CD4-positive, alpha-beta T cell treated with Interferon gamma for 1 hour (primary cell): ENCODE measurements around the gene NF1.
"Not testable (repeated sequence)": the region's sequence is repeated elsewhere in the genome, so short reads cannot be mapped to it uniquely, and the experiment has no call there.

Source experiments
- DNase-seq: peaks from one replicate; pipeline ENCODE4 v3.0.0-alpha.2; 2020

Gene NF1

GRCh38 chr17:31136319-31136718, 41.5 kb downstream of the NF1 start:
- no peak for DNase-seq

- DNase-seq: no peak
Measured at GRCh38 chr17:31140111-31140510, 45.3 kb downstream of the NF1 start.

GRCh38 chr17:31144428-31144827, 49.7 kb downstream of the NF1 start:
- DNase-seq: no peak

- no peak for DNase-seq
Measured at GRCh38 chr17:31144836-31145235, 50.1 kb downstream of the NF1 start.

DNA sequence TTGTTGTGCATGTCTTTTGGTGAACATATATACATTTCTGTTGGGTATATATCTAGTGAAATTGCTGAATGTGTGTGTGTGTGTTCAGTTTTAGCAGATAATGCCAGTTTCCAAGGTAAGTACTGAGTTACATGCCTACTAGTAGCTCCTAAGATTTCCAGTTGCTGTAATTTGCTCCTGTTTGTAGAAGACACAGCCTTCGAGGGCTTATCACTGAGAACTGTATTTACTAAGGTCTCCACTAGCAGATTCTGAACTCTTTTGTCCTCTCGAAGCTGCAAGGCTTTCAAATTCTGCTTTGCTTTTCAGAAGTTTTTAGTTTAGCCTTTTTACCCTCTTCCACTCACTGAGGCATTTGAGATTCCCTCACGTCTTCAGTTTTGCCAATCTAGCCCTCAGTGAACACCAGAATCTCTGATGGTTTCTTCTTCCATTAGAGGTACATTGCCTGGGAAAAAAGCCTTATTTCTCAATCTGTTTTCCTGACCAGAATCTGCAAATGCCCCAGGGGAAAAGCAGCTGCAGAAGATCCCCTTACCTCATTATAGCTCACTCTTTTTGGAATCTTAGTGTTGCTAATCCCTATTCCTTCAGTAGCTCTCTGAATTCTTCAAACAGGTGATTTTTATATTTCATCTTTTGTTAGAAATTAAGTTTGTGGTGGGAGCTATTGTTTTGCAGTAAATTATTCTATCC, 52.9 kb downstream of the NF1 start:
- DNase-seq: no peak

DNA sequence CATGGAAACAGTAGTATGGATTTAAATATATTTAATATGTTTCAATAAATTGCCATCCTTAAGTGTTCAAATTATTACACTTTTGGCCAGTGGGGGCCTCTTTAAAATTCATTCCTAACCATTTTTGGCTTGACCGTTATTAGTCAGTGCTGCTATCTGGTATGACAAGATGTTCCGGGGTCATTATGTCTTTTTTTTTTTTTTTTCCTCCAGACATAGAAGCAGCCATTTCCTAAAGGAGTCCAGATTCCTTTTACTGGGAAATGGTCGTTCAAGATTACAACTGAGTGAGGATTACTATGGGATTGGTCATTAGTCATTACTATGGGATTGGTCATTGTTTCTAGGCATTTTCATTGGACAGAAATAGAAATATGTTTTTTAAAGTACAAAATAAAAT, 53.4 kb downstream of the NF1 start:
- no peak for DNase-seq

DNA sequence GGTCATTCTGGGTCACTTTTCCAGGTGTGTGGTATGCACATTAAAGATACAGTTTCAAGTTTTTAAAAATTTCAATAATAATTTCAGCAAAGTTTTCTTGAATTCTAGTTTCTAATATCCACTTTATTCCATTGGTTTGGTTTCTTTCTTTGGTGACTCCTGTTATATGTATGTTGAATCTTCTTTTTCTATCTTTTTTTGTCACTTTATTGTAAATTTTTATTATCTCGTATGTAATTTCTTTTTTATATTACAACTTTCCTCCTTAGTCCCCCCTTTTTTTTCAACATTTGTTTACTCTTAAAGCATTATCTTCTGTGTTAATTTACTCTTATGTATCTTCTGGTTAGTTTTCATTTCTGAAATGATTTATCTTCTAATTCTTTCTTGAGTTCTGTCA, 57.5 kb downstream of the NF1 start:
- DNase-seq: no peak

- no peak for DNase-seq
Measured at GRCh38 chr17:31155208-31155810, 60.5 kb downstream of the NF1 start.

GRCh38 chr17:31156326-31156725, 61.5 kb downstream of the NF1 start:
- no peak for DNase-seq

- DNase-seq: not testable (repeated sequence)
Measured at GRCh38 chr17:31156864-31157263, 62.1 kb downstream of the NF1 start.

DNA sequence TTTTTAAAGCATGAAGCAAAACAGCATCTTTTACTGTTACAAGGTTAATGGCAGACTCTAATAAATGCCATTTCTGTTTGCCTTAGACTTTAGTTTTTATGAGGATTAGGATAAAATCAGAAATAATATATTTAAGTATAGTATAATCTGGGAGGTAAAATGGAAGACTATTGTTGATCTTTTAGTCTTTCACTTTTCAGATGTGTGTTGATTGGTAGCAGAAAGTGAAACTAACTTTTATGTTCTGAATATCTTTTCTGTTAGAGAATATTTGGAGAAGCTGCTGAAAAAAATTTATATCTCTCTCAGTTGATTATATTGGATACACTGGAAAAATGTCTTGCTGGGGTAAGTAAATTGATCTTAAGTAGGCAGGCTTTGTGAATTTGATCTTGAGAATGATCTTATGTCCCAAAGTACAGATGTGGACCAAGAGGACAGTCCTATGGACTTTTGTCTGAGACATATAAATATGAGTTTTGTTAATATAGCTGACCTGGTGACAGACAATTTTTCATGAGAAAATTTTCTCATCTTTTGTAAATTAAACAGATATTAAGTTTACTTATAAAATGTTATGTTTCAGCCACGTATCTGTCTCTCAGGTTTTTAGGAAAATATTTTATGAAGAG, 64.1 kb downstream of the NF1 start:
- no peak for DNase-seq

DNA sequence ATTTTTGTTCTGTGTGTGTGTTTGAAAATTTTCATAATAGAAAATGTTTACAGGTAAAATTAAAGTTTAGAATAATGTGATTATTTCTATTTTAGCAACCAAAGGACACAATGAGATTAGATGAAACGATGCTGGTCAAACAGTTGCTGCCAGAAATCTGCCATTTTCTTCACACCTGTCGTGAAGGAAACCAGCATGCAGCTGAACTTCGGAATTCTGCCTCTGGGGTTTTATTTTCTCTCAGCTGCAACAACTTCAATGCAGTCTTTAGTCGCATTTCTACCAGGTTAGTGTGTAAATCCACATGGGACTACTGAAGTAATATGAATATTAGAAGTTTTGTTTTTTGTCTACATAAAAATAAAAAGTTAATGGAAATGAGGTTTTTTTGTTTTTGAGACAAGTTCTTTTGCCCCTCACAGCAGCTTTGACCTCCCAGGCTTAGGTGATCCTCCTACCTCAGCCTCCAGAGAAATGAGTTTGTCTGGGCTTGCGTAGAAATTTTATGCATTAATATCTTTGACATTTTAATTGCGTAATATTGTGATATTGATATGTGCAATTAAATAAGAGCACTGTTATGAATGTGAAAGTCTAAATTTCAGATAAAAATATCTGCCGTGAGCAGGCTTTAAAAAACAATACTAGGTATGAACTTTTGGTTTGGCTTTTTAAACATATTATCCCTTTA, 68.5 kb downstream of the NF1 start:
- DNase-seq: no peak

GRCh38 chr17:31167111-31167510, 72.3 kb downstream of the NF1 start:
- no peak for DNase-seq

- DNase-seq: no peak
Measured at GRCh38 chr17:31171701-31172100, 76.9 kb downstream of the NF1 start.

DNA sequence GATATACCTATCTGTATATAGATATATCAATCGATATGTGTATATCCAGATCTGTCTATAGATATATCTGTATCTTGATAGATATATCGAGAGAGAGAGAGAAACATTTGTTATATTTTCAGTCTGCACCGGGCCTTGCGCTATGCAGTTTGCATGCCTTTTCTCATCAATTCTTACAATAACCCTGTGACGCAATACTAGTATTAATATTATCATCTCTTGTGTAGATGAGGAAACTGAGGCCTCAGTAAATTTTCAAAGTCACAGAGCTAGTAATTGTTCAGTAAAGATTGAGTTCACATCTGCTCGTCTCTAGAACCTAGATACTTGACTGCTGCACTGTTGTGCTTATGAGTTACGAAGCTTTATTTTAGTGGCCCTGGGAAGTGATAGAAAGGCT, 77.6 kb downstream of the NF1 start:
- no peak for DNase-seq

DNA sequence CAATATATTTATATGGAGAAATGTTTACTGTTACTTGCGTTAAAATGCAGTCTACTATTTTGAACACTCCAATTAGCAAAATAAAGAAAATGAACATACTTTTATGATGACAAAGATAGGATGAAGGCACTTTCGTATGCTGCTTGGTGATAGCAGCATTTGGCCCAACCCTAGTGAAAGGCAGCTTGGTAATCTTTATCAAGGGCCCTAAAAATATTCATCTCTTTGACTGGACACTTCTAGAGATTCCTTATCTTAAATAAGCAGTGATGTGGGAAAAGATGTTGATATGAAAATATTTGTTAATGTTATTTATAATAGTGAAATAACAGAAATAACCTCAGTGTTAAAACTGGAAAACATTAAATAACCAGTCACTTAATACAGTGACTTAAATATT, 79.4 kb downstream of the NF1 start:
- DNase-seq: no peak

DNA sequence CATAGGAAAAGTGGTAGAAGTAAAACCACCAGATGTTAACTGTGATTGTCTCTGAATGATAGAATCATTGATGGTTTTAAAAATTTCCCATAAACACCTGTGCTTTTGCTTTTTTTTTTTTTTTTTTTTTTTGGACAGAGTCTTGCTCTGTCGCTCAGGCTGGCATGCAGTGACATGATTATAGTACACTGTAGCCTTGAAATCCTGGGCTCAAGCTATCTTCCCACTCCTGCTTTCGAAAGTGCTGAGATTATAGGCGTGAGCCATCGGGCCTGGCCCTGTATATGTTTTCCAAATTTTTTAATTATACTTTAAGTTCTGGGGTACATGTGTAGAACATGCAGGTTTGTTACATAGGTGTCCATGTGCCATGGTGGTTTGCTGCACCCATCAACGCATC, 80.5 kb downstream of the NF1 start:
- DNase-seq: no peak

- DNase-seq: not testable (repeated sequence)
Measured at GRCh38 chr17:31176143-31176542, 81.4 kb downstream of the NF1 start.

GRCh38 chr17:31178951-31179350, 84.2 kb downstream of the NF1 start:
- DNase-seq: not testable (repeated sequence)

DNA sequence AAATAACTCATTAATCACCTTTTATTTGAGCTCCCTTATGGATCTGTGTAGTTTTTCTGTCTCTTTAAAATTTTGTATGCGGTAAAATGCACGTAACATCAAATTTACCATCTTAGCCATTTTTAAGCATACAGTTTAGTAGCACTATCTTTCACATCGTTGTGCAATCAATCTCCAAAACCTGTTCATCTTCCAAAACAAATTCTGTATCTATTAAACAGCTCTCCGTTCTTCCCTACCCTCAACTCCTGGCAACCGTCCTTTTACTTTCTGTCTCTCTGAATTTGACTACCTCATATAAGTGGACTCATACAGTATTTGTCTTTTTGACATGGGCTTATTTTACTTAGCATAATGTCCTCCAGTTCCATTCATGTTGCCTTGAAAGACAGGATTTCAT, 100.5 kb downstream of the NF1 start:
- DNase-seq: no peak

DNA sequence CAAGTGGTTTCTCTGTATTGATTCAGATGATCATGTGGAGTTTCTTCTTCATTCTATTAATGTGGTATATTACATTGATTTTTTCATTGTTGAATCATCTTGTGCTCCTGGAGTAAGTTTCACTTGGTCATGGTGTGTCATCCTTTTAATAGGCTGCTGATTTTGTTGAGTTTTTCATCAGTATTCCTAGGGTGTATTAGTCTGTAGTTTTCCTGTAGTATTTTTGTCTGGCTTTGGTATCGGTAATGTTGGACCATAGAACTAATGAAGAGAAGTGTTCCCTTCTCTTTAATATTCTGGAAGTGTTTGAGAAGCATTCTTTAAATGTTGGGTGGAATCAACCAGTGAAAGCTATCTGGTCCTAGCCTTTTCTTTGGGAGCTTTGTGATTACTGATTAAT, 103.2 kb downstream of the NF1 start:
- no peak for DNase-seq

DNA sequence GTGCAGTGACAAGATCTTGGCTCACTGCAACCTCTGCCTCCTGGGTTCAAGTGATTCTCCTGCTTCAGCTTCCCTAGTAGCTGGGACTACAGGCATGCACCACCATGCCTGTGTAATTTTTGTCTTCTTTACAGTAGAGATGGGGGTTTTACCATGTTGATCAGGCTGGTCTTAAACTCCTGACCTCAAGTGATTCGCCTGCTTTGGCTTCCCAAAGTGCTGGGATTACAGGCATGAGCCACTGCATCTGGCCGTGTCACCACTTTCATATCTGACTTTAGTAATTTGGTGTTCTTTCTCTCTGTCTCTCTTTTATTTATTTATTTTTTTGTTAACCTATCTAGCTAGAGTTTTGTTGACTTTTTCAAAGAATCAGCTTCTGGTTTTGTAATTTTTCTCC, 103.9 kb downstream of the NF1 start:
- not testable (repeated sequence) for DNase-seq

DNA sequence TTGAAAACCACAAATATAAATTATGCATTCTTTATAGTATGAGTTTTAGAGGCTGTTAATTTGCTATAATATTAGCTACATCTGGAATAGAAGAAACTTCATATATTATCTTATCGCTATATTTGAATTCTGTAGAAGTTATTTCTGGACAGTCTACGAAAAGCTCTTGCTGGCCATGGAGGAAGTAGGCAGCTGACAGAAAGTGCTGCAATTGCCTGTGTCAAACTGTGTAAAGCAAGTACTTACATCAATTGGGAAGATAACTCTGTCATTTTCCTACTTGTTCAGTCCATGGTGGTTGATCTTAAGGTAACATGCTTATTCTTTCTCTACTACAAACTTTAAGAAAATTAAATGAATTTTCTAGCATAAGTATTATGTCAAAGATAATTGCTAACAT, 105.5 kb downstream of the NF1 start:
- DNase-seq: no peak

DNA sequence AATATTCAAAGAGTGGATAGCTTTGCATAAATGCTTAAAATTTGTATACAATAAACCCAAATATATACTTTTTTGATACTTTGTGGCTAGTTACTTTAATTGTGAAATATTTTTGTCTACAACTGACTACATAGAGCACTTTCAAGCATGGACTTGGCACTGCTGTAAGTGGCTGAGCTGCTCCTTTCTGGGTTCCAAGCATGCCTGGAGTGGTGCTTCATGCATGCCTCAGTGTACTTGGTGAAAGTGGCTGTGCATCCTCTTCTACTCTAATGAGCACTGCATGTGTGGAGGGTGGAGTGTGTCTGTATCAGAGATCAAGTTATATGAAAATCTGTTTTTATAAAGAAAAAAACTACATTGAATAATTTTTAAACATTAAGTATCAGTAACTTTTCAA, 108.2 kb downstream of the NF1 start:
- no peak for DNase-seq
